GDM1 (cell line): Measurements from ENCODE around the gene GDPD5.

Experiments used
- DNase-seq: peaks from one replicate; lab custom pipeline; 2025; lab: John Stamatoyannopoulos, UW

GDPD5 gene

GRCh38 chr11:75525433-75526191 lies at the start of gene GDPD5:
GDPD5 (minus strand) TSS chr11:75525941; CDS start chr11:75477735, 48,206 bp downstream.
- peak; percentile 89 for DNase-seq

GRCh38 chr11:75574698-75575602 lies 49.2 kb upstream of the GDPD5 start:
- no peak for DNase-seq

- no peak for DNase-seq
Observed at GRCh38 chr11:75572744-75573143, 47.0 kb upstream of the GDPD5 start.

GRCh38 chr11:75571625-75572024 lies 45.9 kb upstream of the GDPD5 start:
- DNase-seq = no peak

- DNase-seq = no peak
Observed at GRCh38 chr11:75570559-75571139, 44.9 kb upstream of the GDPD5 start.

GRCh38 chr11:75568616-75569219 lies 43.0 kb upstream of the GDPD5 start:
- DNase-seq = no peak

- no peak for DNase-seq
Observed at GRCh38 chr11:75567971-75568370, 42.2 kb upstream of the GDPD5 start.

- DNase-seq = no peak
Observed at GRCh38 chr11:75566763-75567279, 41.1 kb upstream of the GDPD5 start.

- DNase-seq = no peak
Observed at GRCh38 chr11:75565916-75566762, 40.4 kb upstream of the GDPD5 start.

- DNase-seq = no peak
Observed at GRCh38 chr11:75565221-75565814, 39.6 kb upstream of the GDPD5 start.

- DNase-seq = no peak
Observed at GRCh38 chr11:75563978-75564552, 38.3 kb upstream of the GDPD5 start.

GRCh38 chr11:75563501-75563977 lies 37.8 kb upstream of the GDPD5 start:
- DNase-seq = no peak

GRCh38 chr11:75562836-75563484 lies 37.2 kb upstream of the GDPD5 start:
- no peak for DNase-seq

- DNase-seq = peak; percentile 59
Observed at GRCh38 chr11:75562048-75562835, 36.5 kb upstream of the GDPD5 start, which contains the start of gene SERPINH1. SERPINH1 (plus strand) TSS chr11:75562253; CDS start chr11:75566350, 4,097 bp downstream.

GRCh38 chr11:75561426-75562047 lies 35.8 kb upstream of the GDPD5 start:
- DNase-seq = no peak

GRCh38 chr11:75560644-75561043 lies 34.9 kb upstream of the GDPD5 start:
- no peak for DNase-seq

- no peak for DNase-seq
Observed at GRCh38 chr11:75558939-75559843, 33.5 kb upstream of the GDPD5 start.
